Lower lobe of right lung (tissue), 2 donors: ENCODE results near the gene SPATS2. TPM values are rescaled to one million over a fixed set of nuclear protein-coding genes. Genes with fewer than 3 reads are reported as not detected.
A peak's percentile ranks its signal among the peaks of the same experiment; 100 is the strongest.

Experiments
- ATAC-seq, 2 donors: fragments of 200-7000 bp; cut with Tn5 transposase; one replicate each; pipeline ENCODE4 v1.9.1; 2020 to 2022; ENCODE audit warnings: mild to moderate bottlenecking in 2 of 2, moderate library complexity in 2 of 2
- DNase-seq: peaks from one replicate; pipeline ENCODE4 v3.0.0-alpha.2; 2020
- H3K27ac ChIP-seq: fragments of 200-600 bp; one replicate; pipeline ENCODE4 v1.8.0; 2022
- H3K27me3 ChIP-seq: fragments of 200-600 bp; one replicate; pipeline ENCODE4 v1.8.0; 2022; ENCODE audit warnings: low read depth
- H3K36me3 ChIP-seq: fragments of 200-600 bp; one replicate; pipeline ENCODE4 v1.8.0; 2022; ENCODE audit warnings: mild to moderate bottlenecking
- H3K4me1 ChIP-seq: fragments of 200-600 bp; one replicate; pipeline ENCODE4 v1.8.0; 2022
- H3K4me3 ChIP-seq: fragments of 200-600 bp; one replicate; pipeline ENCODE4 v1.8.0; 2022; ENCODE audit warnings: mild to moderate bottlenecking
- H3K9me3 ChIP-seq: fragments of 200-600 bp; one replicate; pipeline ENCODE4 v1.8.0; 2022
- intact Hi-C: fragments of 100-400 bp; cut with DNase I; formaldehyde crosslinking; loops from one replicate; pipeline ENCODE4 v1.11.0; 2022
- total RNA-seq: library from RNA; stranded (reverse); fragmentation: NEBNext Ultra II Directional; extraction: Animal tissue kit (Norgen Biotek cat#: 25700); gene quantifications from one replicate; pipeline ENCODE4 v1.2.1, GENCODE V29; 2021
- TF ChIP-seq, protein P1 (sequence below): fragments of 200-600 bp; IDR thresholded peaks from one replicate; pipeline ENCODE4 v1.8.0; 2022; ENCODE audit warnings: antibody characterized with exemption, mild to moderate bottlenecking
- donor health status: DM: no; HTN: yes; CAD: no; lungs with severe emphysema.

SPATS2 gene
- total RNA-seq, 1 donor from 2014 or later, result 17.3 TPM

DNA sequence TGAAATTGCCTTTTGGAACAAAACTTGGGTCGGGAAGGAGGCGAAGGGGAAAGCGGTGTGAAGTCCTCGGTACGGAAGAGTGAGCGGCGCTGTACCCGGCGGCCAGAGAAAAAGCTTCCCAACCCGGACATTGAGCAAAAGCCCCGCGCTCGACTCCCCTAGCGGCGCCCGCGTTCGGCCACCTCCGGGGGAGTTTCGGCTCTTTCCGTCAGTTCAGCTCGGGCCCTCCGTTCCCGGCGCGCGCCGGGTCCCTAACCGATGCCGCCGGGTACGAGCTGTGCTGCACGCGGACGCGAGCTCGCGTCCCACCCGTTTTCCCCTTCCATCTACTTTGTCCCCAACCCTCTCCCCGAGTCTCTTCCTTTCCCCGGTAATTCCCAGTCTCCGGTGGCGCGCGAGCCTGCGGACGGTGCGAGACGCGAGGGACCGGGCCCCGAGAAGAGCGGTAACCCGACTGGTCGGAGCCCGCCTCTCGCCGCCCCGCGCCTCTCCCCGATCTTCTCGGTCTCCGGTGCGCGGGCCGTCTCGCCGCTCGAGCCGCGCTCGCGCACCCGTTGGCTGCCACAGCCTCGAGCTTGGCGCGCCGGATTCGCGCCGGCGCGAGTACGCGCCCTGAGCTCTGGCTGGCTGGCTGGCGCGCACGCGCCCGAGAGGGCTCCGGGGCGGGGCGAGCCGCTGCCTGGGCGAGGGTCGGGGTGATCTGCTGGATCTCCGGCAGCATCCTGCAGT is 446 bp upstream of the SPATS2 start:
- ATAC-seq (peak; percentile 95 to 97), DNase-seq (peak; percentile 89)
- peak overlapping the region; percentile 91 for H3K27ac ChIP-seq
- TF ChIP-seq, protein P1, sequence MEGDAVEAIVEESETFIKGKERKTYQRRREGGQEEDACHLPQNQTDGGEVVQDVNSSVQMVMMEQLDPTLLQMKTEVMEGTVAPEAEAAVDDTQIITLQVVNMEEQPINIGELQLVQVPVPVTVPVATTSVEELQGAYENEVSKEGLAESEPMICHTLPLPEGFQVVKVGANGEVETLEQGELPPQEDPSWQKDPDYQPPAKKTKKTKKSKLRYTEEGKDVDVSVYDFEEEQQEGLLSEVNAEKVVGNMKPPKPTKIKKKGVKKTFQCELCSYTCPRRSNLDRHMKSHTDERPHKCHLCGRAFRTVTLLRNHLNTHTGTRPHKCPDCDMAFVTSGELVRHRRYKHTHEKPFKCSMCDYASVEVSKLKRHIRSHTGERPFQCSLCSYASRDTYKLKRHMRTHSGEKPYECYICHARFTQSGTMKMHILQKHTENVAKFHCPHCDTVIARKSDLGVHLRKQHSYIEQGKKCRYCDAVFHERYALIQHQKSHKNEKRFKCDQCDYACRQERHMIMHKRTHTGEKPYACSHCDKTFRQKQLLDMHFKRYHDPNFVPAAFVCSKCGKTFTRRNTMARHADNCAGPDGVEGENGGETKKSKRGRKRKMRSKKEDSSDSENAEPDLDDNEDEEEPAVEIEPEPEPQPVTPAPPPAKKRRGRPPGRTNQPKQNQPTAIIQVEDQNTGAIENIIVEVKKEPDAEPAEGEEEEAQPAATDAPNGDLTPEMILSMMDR, result peak; percentile 30
- no peaks in the 10 kb centered on the region for H3K9me3 ChIP-seq
- no peaks in the 10 kb centered on the region for H3K36me3 ChIP-seq
- H3K27me3 ChIP-seq, result no peaks in the 10 kb centered on the region
- H3K4me1 ChIP-seq, result peaks cover 25% of the 10 kb centered on the region
- intact Hi-C loops, result no loop called here
- H3K4me3 ChIP-seq, result peak overlapping the region; percentile 79

DNA sequence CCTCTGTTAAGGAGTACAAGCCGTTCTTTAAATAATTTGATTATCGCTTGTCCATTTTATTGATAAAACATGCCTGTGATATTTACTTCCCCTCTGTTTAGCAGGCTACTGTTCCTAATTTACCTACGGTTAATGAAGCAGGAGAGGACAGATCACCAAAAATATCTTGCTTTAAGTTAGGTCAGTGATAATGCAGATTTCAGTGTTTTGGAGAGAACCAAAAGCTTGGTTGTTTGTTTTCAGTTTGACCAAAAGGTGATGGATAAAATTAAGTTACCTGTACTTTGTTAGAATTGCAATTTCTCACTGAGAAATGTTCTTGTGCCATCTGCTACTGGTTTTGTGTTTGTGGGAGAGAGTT is 958 bp downstream of the SPATS2 start:
- Histone ChIP-seq H3K27ac (peak overlapping the region; percentile 91), H3K4me3 (peak overlapping the region; percentile 79), H3K4me1 (peaks cover 25% of the 10 kb centered on the region), H3K9me3 (no peaks in the 10 kb centered on the region), H3K27me3 (no peaks in the 10 kb centered on the region), H3K36me3 (no peaks in the 10 kb centered on the region)
- no peak for DNase-seq
- TF ChIP-seq, protein P1, result no peak
- intact Hi-C loops, result no loop called here
- no peak for ATAC-seq

DNA sequence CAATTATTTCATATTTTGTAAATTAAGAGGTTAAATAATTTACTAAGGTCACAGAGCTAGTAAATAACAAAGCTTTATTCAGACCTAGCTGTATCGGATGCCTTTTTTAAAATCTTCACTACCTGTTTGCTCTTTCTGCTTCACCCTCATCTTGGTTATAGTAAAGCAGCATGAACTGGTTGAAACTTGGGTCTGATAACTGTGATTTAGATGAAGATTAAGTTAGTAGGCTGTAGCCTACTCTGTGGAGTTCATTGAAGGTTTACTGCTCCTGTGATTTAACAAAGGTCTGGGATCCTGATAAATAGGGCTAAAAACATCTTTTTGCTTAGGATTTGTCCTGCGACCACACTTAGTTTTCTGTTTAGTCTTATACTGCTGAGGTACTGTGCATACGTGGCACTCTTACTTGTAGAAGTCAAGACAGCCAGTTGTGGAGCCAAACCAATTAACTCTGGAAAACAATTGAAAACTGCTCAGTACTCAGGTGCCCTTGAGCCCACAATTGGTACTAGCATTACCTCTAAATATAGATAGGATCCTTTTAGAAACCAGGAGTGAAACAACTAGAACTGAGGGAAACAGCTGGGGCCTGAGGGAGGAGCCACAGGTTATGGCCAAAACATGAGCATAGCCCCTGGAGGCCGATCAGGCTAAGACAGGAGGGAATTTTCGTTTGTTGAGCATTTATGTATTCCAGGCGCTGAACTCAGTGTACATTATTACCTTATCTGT is 2.3 kb downstream of the SPATS2 start:
- Histone ChIP-seq H3K27ac (no peak overlapping the region), H3K9me3 (no peaks in the 10 kb centered on the region), H3K27me3 (no peaks in the 10 kb centered on the region), H3K36me3 (no peaks in the 10 kb centered on the region), H3K4me3 (no peak overlapping the region), H3K4me1 (peaks cover 25% of the 10 kb centered on the region)
- no peak for ATAC-seq
- intact Hi-C loops, result no loop called here
- TF ChIP-seq, protein P1, result peak; percentile 34
- no peak for DNase-seq

DNA sequence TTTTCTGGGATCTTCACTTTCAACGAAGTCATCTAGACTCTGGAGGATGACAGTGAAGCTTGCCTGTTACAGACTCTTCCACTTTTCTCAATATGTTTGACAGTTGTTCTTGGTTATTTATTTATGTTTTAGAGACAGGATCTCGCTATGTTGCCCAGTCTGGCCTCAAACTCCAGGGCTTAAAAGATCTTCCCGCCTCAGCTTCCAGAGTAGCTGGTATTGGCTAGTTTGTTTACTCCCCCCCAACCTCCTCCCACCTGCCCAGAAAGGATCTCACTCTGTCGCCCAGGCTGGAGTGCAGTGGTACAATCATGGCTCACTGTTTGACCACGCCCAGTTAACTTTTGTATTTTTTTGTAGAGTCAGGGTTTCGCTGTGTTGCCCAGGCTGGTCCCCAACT is 3.3 kb downstream of the SPATS2 start:
- H3K9me3 ChIP-seq, result no peaks in the 10 kb centered on the region
- DNase-seq, result no peak
- no peak for ATAC-seq
- no peaks in the 10 kb centered on the region for H3K27me3 ChIP-seq
- intact Hi-C loops, result no loop called here
- H3K4me1 ChIP-seq, result peaks cover 25% of the 10 kb centered on the region
- H3K27ac ChIP-seq, result no peak overlapping the region
- TF ChIP-seq, protein P1, result no peak
- H3K4me3 ChIP-seq, result no peak overlapping the region
- no peaks in the 10 kb centered on the region for H3K36me3 ChIP-seq

DNA sequence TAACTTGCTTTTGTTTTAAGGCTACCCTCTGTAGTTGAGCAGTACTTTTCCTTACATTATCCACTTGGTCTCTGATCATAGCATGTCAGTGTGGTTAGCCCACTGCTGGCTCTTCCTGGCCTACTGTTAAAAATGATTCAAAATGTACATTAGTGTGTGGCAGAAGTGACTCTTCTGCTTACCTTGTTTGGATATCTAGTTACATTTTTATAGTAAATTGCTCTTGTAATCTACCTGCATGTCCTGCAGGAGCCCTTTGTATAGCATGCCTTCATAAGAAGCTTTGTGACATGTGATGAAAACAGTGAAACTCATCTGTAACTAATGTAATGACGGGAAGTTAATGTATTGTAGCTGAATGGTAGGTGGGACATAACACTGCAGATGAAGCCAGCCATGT is 8.1 kb downstream of the SPATS2 start:
- H3K27ac ChIP-seq, result no peak overlapping the region
- H3K36me3 ChIP-seq, result no peaks in the 10 kb centered on the region
- H3K4me1 ChIP-seq, result no peaks in the 10 kb centered on the region
- TF ChIP-seq, protein P1, result no peak
- no peak overlapping the region for H3K4me3 ChIP-seq
- no peaks in the 10 kb centered on the region for H3K27me3 ChIP-seq
- H3K9me3 ChIP-seq, result no peaks in the 10 kb centered on the region
- intact Hi-C loops, result no loop called here
- ATAC-seq (no peak), DNase-seq (no peak)
